HG03469 (cell line): ENCODE results near the gene TOMM20.

Source experiments
- ATAC-seq: cut with Tn5 transposase; IDR thresholded peaks from one replicate; pipeline ENCODE4 v1.9.1; 2021; ENCODE audit warnings: mild to moderate bottlenecking, moderate library complexity, moderate number of reproducible peaks; ENCODE audit not compliant: unreplicated experiment

TOMM20 gene

DNA sequence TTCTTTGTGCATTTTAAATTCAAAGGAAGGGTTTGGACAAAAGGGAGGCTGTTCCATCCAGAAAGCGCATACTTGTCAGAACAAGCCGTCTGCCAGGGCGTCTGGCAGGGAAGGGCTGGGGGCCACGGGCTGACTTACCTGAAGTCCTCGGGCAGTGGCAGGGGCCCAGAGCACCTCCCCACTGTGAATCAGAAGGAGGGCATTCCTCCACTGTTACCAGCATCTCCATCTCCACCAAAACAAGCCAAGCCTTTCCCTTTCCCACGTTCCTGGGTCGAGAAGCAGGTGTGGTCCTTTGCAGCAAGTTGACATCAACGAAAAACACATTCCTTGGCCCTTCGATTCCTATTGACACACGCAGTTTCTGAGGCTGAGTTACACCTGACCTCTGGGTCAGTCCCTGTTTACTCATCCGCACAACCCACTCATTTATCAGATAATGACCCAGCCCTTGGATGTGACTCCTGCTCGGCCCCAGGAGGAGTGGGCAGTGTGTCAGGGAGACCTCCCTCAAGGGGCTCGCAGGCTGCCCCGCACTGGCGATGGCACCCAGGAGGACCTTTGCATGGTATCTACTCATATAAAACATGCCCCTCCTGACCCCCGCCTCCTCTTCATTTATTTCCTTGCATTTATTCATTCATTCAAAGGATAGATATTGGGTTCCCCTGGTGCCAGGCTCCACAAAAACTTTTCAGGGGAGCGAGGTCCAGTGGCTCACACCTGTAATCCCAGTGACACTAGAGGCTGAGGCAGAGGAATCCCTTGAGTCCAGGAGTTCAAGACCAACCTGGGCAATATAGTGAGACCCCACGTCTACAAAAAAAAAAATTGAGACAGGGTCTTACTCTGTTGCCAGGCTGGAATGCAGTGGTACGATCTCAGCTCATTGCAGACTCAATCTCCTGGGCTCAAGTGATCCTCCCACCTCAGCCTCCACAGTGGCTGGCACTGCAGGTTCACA is 60.2 kb downstream of the TOMM20 start:
- no peak for ATAC-seq

- no peak for ATAC-seq
Observed at GRCh38 chr1:235067396-235068157, 61.1 kb downstream of the TOMM20 start.

DNA sequence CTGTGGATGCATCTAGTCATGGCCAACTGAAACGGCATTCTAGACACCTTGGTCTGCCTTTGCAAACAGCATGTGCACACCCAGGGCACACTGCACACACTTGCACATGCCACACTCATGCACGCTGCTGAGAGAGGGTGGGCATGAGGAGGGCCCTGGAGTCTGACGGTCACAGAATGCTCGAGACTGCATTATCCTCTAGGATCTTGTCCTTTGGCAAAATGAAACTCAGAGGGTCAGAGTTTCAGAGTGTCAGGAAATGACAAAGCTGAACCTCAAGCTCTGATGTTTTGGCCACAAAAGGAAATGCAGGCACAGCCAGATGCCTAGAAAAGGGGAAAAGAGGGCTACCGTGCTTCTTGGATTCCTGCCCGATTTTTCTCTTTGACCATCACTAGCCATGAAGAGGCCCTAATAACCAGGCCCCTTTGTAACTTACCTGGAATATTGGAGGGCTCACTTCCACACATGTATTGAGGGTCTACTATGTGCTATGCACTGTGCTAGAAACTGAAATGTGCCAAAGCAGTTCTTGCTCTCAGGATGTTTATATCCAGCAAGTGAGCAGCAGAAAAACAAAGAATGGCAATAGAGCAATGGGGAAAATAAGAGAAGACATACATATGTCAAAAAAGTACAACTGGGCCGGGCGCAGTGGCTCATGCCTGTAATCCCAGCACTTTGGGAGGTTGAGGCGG is 65.4 kb downstream of the TOMM20 start:
- no peak for ATAC-seq

DNA sequence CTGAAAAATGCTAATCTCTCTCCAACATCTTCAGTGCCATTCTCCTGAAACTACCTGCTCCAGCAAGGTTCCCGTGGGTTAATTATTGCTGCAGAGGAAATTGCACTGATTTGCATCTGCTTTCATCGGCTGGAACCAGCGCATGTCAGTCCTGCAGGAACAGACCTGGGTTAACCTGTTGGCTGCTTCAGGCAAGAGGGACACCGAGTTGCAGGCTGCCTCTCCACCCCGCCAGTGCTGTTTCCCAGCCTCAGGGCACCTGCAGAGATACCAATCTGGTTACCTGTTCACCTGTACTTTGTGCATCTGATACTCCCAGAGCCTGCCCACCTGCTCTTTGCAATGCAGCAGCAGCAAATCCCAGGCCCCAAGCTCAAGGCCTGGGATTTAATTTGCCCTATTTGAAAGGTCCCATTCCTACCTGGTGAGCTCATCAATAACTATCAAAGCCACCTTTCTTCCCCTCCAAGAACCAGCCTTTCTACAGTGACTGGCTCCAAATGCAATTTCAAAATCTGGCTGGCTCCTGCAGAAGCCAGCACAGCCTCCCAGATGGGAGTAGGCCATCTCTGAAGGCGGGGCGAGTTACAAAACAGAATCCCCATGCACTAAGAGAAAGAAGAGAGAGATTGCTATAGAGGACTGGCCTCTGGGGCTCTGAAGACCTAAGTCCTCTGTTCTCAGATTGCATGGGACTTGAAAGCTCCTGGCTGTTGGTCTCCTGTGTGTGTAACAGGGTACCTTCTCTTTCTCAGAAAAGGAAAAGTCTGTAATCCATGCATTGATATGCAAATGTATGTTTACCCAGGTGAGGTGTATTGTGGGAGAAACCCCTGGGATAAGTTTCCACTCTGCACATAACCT is 67.8 kb downstream of the TOMM20 start:
- no peak for ATAC-seq
